SHP77 (cell line): ENCODE measurements around the gene KCTD4.

Source experiments
- DNase-seq, 2 experiments: peaks; one replicate each; lab custom pipeline; 2025; lab: John Stamatoyannopoulos, UW

KCTD4 gene

DNA sequence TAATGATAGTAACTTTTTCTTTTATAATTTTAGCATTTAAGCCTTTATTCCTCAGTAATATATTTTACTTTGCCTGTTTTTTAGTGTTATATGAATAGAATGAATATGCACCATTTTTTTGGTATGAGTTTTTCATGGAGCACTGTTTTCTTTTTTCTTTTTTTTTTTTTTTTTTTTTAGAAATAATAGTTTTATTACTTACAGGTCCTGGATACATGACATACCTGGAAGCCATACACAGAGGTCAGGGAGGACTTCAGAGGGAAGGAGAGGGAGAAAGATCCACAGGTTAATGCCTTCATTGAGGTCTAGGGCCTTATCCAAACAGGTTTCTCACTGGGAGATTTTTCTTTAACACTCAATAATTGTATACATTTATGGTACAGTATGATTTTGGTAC lies 26.4 kb downstream of the KCTD4 start:
- no peak for DNase-seq

DNA sequence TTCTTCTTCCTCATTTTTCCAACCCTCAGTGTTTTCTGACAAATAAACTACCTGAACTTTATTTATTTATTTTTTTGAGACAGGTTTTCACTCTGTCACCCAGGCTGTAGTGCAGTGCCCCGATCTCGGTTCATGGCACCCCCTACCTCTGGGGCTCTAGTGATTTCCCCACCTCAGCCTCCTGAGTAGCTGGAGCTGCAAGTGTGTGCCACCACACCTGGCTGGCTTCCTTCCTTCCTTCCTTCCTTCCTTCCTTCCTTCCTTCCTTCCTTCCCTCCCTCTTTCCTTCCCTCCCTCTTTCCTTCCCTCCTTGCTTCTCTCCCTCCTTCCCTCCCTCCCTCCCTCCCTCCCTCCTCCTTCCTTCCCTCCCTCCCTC lies 32.3 kb downstream of the KCTD4 start:
- no peak for DNase-seq

DNA sequence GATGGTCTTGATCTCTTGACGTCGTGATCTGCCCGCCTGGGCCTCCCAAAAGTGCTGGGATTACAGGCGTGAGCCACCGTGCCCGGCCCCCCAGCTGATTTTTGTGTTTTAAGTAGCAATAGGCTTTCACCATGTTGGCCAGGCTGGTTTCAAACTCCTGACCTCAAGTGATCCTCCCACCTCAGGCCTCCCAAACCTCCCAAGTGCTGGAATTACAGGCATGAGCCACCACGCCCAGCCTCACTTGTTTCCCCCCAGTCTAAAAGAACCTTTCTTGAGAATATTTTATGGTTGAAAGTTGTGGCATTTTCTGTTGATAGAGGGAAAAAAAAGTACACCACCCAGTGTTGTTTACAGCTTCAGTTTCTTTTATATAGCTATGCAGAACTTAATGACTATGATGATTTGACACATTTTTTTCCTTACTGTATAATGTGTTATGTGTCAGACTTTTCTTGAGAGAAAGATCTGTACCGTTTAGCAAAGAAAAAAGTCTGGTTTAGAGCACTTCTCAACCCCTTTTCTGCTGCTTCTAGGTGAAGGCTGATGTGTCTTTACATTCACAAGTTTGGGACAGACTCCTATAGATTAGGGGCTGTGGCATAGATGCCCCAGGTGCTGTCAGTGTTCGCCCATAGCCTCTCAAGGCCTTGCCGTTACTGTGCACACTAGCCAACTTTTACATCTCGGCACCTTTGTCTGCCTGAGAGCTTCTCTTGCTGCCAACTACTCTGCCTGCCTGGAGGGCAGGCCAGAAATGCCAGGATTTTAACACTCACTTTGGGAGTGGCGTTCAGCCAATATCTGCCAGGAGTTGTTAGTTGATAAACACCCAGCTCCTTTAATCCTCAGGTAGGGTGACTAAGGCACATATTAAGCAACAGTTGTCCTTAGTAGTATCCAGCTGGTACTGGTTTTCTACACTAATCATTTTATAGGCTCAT lies 33.0 kb downstream of the KCTD4 start:
- DNase-seq: no peak

DNA sequence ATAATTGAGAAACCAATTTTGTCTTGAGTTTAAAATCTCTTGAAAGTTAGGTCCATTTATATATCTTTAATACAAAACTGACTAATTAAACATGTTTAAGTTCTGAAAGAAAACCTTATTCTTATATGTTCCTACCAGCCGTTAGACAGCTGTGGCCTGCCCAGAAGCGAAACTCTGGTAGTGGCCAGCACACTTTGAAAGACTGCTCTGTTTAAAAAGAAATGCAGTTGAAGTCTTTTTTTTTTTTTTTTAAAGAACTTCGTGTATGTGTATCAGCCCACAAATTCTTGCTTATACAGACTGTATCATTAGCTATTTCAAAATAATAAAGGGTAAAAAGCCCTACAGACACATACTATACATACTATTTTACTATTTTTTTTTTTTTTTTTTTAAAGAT lies 34.0 kb downstream of the KCTD4 start:
- no peak for DNase-seq

DNA sequence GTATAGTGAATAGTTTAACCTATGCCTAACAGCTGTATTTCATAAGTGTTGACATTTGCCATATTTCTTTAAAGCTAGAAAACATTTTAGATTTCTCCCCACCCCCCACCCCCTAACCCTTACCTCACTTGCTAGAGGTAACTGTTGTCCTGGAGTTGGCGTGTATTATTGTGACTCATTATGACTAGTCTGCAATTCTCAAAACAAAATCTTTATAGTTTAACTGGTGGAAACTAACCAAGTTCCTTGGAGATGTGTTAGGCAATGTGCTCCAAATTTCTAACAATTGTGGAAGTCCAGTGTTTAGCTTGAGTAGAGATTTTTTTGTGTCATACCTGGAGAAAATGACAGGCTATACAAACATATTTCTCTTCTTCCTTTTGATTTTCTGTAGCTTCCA lies 38.0 kb downstream of the KCTD4 start:
- no peak for DNase-seq

DNA sequence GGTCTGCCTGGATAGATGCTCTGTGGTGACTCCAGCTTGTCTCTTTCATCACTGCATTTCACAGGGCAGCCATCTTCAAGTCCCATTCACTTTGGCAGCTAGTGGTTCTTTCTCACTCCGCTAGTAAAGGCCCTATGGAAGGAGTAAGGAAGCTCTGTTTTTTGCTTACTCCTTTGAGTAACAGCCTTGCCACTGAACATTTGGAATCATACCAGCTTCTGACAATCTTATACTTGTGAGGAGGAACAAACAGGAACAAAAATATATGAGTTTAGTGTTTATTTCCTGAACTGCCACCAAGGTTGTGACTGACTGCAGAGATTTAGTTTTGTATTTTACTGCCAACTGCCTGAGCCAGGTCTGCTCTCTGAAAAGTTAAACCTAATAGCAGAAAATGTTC lies 38.7 kb downstream of the KCTD4 start:
- no peak for DNase-seq

DNA sequence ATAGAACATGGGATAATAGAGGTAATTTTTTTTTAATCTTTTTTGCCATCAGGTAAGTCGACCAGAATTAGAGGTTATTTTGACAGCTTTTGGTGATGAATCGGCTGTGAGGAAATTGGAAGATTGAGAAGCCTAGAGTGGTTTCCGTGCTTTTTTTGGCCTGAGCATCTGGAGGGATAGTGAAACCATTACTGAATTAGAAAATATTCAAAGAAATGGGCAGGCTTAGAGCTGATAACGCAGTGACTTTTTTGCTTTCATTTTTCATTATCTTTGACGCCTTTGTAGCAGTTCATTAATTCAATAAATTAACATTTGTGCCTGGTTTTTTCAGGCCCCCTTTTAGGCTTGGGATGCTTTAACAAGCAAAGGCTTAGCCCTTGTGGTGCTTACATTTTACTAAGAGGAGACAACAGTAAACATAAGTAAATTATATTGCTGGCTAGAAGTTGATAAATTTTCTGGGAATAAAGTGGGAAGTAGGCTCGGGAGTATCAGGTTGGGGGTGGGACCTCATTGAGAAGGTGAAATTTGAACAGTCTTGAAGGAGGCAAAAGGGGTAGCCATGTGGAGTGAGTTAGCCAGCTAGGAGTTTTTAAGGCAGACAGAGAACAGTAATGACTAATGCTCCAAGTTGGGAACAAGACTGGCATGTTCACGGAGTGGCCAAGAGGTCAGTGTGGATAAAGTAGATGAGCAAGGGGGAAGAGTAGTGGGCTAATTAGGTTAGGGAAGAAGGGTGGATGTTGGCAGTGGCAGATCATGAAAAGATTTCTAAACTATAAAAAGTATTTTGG lies 44.1 kb downstream of the KCTD4 start:
- DNase-seq: no peak

DNA sequence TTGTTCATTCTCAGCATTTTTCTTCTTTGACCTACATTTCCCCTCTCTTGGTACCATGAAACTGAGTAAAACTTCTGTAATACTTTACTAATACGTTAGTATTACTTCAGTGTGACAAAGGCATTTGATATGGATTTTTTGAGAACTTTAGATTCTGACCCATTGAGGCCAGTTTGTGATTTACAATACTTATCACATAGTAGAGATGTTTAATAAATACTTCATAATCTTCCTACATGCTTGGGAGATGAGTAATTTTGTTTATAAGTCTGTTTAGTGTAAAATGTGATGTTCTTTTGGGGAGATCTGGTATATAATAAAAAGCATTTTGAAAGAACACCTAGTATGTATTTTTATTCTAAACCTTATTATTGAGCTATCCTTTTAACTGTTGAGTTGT lies 50.9 kb downstream of the KCTD4 start:
- no peak for DNase-seq

DNA sequence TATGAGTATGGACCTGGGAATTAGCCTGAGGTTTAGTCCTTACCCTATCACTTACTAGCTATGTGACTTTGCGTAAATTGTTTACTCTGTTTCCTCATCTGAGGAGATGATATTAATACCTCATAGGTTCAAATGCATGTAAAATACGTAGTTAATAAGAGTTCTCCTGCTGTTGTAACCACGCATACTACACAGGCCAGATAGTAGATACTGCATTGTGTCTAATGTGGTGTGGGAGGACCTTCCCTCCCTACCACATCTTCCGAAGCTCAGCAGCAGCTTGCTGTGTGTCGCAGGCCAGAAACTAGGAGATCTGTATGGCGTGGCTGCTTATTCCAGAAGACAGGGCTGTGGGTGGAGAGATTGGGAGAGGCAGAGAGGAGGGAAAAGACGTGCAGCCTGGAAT lies 57.5 kb downstream of the KCTD4 start:
- DNase-seq: no peak
